DND-41 (cell line): ENCODE data around the gene LDLRAP1.

Experiments used
- EZH2 ChIP-seq: IDR thresholded peaks from 3 replicates; pipeline ENCODE4 v1.6.1; 2012; ENCODE audit warnings: borderline replicate concordance, low read depth, mild to moderate bottlenecking, moderate library complexity, low read length, inconsistent platforms; ENCODE audit not compliant: severe bottlenecking
- TF ChIP-seq, protein P1 (sequence below): IDR thresholded peaks from 2 replicates; pipeline ENCODE4 v1.5.1; 2012; ENCODE audit warnings: borderline replicate concordance, low read length, moderate library complexity, mild to moderate bottlenecking; ENCODE audit not compliant: poor library complexity, severe bottlenecking; ENCODE audit errors: extremely low read depth

DNA sequence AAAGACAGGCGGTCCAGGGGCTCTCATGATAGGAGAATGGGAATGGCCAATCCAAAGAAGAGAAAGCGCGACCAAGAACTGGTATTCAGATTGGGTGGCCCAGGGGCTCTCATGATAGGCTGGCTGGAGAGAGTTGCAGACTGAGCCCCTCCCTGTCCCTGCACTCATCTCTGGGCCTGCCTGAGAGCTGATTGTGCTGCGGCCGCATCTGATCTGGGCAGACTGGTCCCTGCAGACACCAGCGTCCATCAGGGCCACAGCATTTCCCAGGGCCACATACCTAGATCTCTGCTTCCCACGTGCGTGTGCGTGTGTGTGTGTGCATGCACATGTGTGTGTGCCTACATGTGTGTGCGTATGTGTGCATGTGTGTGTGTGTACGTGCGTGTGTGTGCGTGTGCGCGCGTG lies 42.8 kb downstream of the LDLRAP1 start:
- TF ChIP-seq, protein P1, sequence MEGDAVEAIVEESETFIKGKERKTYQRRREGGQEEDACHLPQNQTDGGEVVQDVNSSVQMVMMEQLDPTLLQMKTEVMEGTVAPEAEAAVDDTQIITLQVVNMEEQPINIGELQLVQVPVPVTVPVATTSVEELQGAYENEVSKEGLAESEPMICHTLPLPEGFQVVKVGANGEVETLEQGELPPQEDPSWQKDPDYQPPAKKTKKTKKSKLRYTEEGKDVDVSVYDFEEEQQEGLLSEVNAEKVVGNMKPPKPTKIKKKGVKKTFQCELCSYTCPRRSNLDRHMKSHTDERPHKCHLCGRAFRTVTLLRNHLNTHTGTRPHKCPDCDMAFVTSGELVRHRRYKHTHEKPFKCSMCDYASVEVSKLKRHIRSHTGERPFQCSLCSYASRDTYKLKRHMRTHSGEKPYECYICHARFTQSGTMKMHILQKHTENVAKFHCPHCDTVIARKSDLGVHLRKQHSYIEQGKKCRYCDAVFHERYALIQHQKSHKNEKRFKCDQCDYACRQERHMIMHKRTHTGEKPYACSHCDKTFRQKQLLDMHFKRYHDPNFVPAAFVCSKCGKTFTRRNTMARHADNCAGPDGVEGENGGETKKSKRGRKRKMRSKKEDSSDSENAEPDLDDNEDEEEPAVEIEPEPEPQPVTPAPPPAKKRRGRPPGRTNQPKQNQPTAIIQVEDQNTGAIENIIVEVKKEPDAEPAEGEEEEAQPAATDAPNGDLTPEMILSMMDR: no peak
- TF ChIP-seq EZH2: no peak
